C4-2B (cell line): Measurements from ENCODE around the gene NDUFAF2.

ENCODE experiments used
- H3K27ac ChIP-seq: fragments of 450-650 bp; 2 replicates; pipeline ENCODE4 v1.5.1; 2017
- ZFX ChIP-seq: fragments of 450-650 bp; IDR thresholded peaks from 2 replicates; pipeline ENCODE4 v1.6.1; 2017
- TF ChIP-seq, protein P1 (sequence below): fragments of 450-650 bp; conservative IDR thresholded peaks from 2 replicates; pipeline ENCODE4 v1.5.1; 2017; ENCODE audit warnings: mild to moderate bottlenecking

The NDUFAF2 gene

DNA sequence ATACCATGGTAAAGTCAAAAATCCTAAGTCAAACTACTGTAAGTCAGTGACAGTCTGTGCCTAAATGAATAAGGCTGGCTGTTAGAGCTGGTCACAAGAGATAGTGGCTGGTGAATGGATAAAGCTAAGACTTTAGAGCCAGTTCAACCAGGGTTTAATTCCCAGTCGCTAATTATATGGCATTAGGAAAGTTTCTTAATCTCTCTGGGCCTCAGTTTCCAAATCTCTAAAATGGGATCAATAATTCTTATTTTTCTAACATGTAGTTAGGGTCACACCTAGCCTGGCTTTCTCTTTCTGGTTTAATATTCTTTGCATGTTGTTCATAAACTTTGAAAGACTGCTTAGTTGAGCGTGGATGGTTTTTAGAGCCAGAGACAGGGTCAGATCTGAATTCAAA lies 152.5 kb downstream of the NDUFAF2 start:
- TF ChIP-seq, protein P1, sequence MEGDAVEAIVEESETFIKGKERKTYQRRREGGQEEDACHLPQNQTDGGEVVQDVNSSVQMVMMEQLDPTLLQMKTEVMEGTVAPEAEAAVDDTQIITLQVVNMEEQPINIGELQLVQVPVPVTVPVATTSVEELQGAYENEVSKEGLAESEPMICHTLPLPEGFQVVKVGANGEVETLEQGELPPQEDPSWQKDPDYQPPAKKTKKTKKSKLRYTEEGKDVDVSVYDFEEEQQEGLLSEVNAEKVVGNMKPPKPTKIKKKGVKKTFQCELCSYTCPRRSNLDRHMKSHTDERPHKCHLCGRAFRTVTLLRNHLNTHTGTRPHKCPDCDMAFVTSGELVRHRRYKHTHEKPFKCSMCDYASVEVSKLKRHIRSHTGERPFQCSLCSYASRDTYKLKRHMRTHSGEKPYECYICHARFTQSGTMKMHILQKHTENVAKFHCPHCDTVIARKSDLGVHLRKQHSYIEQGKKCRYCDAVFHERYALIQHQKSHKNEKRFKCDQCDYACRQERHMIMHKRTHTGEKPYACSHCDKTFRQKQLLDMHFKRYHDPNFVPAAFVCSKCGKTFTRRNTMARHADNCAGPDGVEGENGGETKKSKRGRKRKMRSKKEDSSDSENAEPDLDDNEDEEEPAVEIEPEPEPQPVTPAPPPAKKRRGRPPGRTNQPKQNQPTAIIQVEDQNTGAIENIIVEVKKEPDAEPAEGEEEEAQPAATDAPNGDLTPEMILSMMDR, result no peak
- no peak for TF ChIP-seq ZFX
- H3K27ac ChIP-seq, result no peak overlapping the region

DNA sequence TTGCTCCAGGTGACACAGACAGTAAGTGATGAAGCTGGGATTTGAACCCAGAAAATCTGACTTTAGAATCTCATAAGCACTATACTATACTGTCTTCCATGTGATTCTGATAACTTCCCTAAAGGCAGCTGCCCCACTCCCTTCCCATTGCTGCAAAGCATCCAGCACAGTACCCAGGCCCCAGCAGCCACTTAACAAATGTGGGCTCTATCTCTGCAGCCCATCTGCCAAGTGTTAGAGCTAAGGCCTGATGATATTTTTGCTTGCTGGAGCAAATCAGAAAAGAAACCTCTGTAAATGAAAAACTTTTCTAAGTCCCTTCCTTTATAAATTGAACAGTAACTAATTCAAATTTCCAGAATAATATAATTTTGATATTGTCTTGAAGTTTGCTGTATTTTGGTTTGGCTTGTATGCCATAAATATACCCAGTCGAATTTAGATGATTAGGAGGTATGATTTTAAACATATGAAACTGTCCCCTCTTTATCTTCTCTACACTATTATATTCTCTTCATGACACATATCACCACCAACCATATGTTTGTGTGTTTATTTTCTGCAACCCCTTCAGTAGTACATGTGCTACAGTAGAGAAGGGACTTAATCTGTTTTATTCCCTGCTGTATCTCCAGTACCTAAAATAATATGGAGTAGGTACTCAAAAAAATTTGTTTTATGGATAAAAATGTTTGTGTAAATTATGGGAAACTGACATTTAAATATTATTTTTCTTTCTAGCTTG lies 153.4 kb downstream of the NDUFAF2 start:
- no peak overlapping the region for H3K27ac ChIP-seq
- TF ChIP-seq, protein P1, result no peak
- no peak for TF ChIP-seq ZFX

DNA sequence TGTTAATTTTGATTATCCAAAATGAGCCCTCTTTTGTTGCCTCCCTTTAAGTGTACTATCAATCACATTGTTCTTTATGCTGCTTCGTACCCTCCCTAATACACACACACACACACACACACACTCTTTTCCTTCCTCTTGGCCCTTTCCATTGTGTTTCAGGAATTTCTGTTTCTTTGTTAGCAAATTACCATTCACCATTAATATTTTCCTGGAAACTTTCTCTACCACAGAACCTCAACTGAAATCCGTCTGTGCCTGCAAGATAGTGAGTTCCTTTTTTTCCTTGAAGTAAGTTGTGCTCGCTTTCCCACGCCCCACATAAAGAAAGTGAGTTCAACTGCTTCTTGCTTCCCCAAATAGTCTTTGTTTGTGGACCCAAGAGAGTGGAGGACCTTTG lies 155.4 kb downstream of the NDUFAF2 start:
- TF ChIP-seq ZFX, result no peak
- TF ChIP-seq, protein P1, result no peak

DNA sequence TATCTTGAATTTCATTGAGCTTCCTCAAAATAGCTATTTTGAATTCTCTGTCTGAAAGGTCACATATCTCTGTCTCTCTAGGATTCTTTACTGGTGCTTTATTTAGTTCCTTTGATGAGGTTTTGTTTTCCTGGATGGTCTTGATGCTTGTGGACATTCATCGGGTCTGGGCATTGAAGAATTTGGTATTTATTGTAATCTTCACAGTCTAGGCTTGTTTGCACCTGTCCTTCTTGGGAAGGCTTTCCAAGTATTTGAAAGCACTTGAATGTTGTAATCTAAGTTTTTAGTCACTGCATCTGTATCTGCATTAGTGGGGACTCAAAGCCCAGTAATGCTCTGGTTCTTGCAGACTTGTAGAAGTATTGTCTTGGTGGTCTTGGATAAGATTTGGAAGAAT lies 169.4 kb downstream of the NDUFAF2 start:
- TF ChIP-seq, protein P1, result no peak
- no peak for TF ChIP-seq ZFX
- H3K27ac ChIP-seq, result no peak overlapping the region

More for the DNA sequence above, 155.4 kb downstream of the NDUFAF2 start:
- no peak overlapping the region for H3K27ac ChIP-seq

DNA sequence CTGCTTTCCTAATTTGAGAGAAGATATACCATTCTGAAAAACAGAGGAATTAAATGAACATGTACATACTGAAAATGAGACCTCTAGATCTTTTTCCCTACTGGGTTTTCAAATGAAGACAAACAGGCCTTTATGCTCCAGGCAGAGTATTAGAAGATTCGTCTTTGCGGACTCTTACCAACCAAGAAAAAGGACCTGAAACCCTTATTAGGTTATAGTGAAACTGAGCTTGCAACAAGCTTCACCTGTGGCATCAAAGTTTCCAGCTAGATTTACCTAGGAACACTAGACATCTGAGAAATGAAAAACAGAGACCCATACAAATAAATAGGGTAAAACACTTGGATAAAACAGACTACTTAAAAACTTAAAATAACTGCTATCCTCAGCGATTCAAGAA lies 171.0 kb downstream of the NDUFAF2 start:
- TF ChIP-seq, protein P1, result no peak
- TF ChIP-seq ZFX, result no peak
- H3K27ac ChIP-seq, result no peak overlapping the region

DNA sequence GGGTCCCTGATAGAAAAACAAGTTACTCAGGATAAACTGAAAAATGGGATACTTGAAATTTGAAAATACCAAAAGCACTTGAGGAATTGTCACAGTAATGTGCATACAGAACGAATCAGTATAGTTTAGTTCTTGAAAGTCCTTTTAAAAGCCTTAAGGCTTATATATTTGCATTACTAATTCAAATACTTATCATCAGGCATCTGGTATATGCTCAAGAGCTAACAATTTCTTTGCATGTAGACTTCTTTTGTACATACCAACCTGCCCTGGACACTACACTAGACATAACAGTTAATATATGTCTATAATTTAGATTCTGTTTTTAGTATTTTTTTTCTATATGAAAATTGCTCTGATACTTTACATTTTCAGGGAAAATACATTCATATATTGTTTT lies 174.1 kb downstream of the NDUFAF2 start:
- no peak for TF ChIP-seq ZFX
- TF ChIP-seq, protein P1, result no peak

DNA sequence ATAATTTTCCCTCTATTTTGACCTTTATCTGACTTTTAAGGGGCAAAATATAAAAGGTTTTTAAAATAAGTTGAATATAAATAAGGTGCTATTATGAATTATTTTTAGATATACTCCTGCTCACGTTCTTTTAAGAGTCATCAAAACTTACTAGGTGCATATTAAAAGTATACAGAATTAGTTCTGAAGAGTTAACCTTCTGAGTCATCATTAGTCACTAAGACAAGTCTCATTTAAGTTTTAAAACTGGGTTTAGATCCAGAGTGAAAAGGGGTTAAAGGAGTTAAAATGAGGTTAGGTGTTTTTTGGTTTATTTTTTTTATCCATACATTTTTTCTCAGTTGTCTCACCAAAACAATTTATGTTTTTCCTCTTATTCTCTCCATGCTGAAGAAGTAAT lies 175.5 kb downstream of the NDUFAF2 start:
- no peak overlapping the region for H3K27ac ChIP-seq
- no peak for TF ChIP-seq ZFX
- TF ChIP-seq, protein P1, result no peak

More for the DNA sequence above, 174.1 kb downstream of the NDUFAF2 start:
- no peak overlapping the region for H3K27ac ChIP-seq
